Activated CD8-positive, alpha-beta memory T cell treated with anti-CD3 and anti-CD28 coated beads, Interleukin-2, amount 50 U/mL, for 24 hours (primary cell): ENCODE results near the gene MMS19.
"Not testable (repeated sequence)": the region's sequence is repeated elsewhere in the genome, so short reads cannot be mapped to it uniquely, and the experiment has no call there.

Experiments used
- DNase-seq: peaks from one replicate; pipeline ENCODE4 v3.0.0-alpha.2; 2020; ENCODE audit errors: extremely low read depth

The MMS19 gene

DNA sequence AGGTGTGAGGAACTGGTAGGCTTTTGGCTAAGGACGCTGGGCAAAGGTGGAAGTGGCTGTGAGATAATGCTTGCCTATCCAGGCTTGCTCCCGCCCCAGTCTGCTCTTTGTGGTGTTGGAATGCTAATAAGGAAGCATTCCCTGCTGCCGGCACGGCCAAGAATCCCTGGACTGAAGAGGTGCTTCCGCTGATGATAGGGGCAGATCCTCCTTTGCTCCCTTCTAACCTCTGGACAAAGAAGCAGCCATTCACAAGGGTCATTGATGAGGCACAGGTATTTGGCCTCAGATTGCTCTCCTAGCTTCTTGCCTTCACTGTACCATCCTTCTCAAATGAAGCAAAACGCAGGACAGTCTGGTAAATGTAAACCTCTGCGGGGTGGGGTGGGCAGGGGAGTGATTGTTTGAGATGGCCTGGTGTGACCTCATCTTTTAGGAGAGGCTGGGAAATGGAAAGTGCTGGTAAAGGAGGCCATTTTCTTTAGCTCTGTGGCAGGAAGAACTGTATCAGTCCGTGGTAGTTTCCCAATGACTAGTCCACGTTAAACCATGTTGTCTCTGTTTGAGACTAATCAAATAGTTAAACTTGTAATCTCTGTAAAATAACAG lies 70.5 kb downstream of the MMS19 start:
- no peak for DNase-seq

- DNase-seq, result no peak
Measured at GRCh38 chr10:97426776-97427570, 71.2 kb downstream of the MMS19 start.

DNA sequence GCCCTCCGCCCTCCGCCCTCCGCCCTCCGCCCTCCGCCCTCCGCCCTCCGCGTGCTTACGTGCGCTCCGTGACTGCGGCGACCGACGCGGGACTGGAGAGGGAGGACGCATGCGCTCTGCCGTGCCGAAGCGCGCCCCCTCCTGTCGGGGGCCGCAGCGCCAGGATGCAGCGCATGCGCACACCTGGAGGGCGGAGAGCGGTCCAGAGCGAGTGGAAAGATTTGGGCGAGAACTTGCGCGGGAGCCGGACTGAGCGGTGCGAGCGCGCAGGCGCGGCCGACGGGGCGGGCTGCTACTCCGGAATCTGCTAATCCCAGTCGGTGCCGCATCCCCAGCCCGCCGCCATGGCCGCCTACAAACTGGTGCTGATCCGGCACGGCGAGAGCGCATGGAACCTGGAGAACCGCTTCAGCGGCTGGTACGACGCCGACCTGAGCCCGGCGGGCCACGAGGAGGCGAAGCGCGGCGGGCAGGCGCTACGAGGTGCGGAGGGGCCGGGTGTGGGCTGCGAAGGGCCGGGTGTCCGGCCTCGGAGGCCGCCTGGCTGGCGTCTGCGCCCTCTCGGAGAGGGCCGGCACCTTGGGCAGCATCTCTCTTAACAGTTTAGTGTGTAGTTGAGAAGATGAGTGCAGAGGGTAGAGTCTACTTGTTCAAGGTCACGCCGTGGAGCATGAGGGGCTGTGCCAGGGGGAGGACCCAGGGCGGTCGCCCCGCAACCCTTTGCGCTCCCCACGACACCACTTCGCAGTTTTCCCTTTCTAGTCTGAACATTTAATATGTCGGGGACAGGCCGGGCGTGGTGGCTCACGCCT lies 72.1 kb downstream of the MMS19 start, which contains the start of gene PGAM1:
TSS of gene PGAM1 (plus strand) at position 228 of the 812 bp plus-strand sequence. CDS start at position 345, 117 bp downstream.
- DNase-seq, result peak; percentile 83

DNA sequence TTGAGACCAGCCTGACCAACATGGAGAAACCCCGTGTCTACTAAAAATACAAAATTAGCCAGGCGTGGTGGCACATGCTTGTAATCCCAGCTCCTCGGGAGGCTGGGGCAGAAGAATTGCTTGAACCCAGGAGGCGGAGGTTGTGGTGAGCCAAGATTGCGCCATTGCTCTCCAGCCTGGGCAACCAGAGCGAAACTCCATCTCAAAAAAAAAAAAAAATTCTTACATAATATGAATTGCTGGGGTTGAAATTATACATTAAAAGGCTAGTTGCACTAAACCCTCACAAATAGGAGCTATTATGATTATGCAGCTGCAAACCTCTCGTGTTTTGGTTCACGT lies 74.5 kb downstream of the MMS19 start:
- DNase-seq, result not testable (repeated sequence)

GRCh38 chr10:97416565-97416964 lies 81.7 kb downstream of the MMS19 start:
- DNase-seq, result no peak

DNA sequence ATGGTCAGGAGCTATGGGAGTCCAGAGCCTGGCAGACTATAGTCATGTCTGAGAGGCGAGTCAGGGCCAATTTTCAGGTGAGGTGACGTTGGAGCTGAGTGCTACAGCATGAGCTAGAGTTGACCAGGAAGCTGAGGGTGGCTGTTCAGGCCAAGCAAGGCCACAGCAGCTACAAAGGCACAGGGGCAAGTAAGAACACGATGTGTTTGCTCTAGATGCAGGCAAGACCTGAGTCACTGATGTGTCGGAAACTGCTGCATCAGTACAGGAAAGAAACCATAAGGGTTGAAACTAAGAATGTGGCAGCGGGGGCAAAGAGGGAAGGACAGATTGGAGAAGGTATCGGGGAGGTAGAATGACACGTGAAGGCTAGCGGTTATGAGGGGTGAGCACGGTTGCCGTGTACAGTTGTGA lies 85.3 kb downstream of the MMS19 start:
- no peak for DNase-seq

DNA sequence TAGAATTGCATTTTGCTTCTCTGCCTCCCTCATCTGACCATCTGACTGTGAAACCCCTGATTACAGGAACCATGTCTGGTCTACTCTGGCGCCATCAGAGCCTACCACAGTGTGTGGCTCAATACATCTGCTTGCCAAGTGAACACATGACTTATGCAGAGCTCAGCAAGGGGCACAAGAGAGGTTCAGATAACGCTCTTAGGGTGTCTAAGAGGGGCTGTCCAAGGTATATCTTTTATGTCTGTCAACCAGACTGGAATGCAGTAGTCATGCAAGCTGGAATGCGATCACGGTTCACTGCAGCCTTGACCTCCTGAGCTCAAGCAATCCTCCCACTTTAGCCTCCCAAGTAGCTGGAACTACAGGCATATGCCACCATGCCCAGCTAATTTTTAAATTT lies 86.8 kb downstream of the MMS19 start:
- DNase-seq, result no peak

- DNase-seq, result no peak
Measured at GRCh38 chr10:97408496-97408992, 89.7 kb downstream of the MMS19 start.
